D721Med (cell line): ENCODE data around the gene GPT2.
"Not testable (repeated sequence)": the region's sequence is repeated elsewhere in the genome, so short reads cannot be mapped to it uniquely, and the experiment has no call there.

Experiments
- DNase-seq: peaks from one replicate; pipeline ENCODE4 v3.0.0; 2011; ENCODE audit warnings: low spot score; ENCODE audit not compliant: insufficient read length
- FAIRE-seq: peaks from 2 replicates; lab custom pipeline; 2011; peaks lifted over from hg19 to GRCh38; lab: Jason Lieb, UNC
- CTCF ChIP-seq: IDR thresholded peaks from 2 replicates; pipeline ENCODE4 v1.5.1; 2012; ENCODE audit warnings: mild to moderate bottlenecking, control low read depth; ENCODE audit not compliant: insufficient read depth; ENCODE audit errors: missing control alignments

GPT2 gene

DNA sequence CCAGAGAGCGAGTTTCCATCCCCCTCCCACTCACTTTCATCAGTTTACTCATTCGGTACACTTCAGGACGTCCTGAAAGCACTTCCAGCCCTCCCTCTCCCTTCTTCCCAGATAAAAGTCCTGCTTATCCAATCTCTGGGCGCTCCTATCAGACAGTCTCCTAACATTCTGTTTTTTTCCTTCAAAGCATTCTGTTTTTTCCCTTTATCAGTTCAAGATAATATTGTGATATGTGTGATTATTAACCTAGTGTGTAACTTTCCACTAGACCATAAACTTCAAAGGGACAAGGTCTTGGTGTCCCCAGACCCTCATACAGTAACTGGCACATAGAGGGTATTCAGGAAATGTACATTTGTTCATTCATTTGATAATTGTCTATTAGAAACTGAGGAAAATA is 28.8 kb upstream of the GPT2 start:
- TF ChIP-seq CTCF: no peak
- DNase-seq (no peak), FAIRE-seq (no peak)

- TF ChIP-seq CTCF: peak; percentile 20
- no peak for DNase-seq
- no peak for FAIRE-seq
These were observed 26.7 kb upstream of the GPT2 start for GRCh38 chr16:46857368-46857945.

DNA sequence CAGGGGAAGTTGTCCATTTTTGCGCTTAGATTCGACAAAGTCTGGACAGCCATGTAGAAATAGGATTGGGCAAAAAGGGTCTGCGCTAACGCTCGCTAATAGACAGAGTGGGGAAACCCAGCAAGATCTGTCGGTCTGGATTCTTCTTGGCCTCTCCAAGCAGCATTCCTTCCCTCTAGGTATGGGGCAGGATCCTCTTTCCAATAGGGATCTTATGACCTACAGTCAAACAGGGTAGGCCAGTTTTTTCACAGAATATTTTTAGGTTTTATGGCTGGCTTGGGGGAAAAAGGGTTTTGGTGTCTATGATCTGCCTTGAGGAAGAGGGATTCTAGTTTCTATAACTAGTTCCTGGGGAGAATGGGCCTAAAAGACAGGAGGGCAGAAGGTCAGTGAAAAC is 26.0 kb upstream of the GPT2 start:
- FAIRE-seq: no peak
- DNase-seq: no peak
- no peak for TF ChIP-seq CTCF

GRCh38 chr16:46859719-46860152 is 24.4 kb upstream of the GPT2 start:
- TF ChIP-seq CTCF: no peak
- DNase-seq (no peak), FAIRE-seq (no peak)

DNA sequence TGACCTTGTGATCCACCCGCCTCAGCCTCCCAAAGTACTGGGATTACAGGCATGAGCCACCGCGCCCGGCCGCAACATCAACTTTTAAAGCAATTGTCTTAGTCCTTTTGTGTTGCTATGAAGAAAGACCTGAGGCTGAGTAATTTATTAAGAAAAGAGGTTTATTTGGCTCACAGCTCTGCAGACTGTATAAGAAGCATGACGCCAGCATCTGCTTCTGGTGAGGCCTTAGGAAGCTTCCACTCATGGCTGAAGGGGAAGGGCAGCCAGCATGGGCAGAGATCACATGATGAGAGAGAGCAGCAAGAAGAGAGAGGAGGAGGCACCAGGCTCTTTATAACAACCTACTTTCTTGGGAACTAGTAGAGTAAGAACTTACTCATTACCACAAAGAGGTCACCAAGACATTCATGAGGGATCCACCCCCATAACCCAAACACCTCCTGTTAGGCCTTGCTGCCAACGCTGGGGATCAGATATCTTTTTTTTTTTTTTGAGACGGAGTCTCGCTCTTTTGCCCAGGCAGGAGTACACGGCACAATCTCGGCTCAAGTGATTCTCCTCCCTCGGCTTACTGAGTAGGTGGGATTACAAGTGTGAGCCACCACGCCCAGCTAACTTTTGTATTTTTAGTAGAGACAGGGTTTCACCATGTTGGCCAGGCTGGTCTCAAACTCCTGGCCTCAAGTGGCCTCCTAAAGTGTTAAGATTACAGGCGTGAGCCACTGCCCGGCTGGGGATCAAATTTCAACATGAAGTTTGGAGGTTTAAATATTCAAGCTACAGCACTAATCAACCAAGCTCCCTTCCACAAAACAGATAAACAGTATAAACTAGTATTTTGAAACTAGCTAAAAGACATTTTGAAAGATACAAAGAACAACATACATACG is 21.4 kb upstream of the GPT2 start:
- TF ChIP-seq CTCF: no peak
- DNase-seq (no peak), FAIRE-seq (no peak)

- FAIRE-seq (no peak), DNase-seq (no peak)
- TF ChIP-seq CTCF: no peak
These were observed 17.9 kb upstream of the GPT2 start for GRCh38 chr16:46866286-46866685.

DNA sequence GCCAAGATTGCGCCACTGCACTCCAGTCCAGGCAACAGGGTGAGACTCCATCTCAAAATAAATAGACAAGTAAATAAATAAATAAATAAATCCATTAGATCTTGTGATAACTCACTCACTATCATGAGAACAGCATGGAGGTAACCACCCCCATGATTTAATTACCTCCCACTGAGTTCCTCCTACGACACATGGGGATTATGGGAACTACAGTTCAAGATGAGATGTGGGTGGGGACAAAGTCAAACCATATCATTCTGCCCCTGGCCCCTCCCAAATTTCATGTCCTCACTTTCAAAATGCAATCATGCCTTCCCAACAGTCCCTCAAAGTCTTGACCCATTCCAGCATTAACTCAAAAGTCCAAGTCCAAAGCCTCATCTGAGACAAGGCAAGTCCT is 16.7 kb upstream of the GPT2 start:
- not testable (repeated sequence) for DNase-seq, FAIRE-seq

- DNase-seq, FAIRE-seq: not testable (repeated sequence)
These were observed 15.3 kb upstream of the GPT2 start for GRCh38 chr16:46868891-46869290.
